ENCODE measurements around the gene MYBPC2.
"Not testable (repeated sequence)": the region's sequence is repeated elsewhere in the genome, so short reads cannot be mapped to it uniquely, and the experiment has no call there.

Gene MYBPC2

DNA sequence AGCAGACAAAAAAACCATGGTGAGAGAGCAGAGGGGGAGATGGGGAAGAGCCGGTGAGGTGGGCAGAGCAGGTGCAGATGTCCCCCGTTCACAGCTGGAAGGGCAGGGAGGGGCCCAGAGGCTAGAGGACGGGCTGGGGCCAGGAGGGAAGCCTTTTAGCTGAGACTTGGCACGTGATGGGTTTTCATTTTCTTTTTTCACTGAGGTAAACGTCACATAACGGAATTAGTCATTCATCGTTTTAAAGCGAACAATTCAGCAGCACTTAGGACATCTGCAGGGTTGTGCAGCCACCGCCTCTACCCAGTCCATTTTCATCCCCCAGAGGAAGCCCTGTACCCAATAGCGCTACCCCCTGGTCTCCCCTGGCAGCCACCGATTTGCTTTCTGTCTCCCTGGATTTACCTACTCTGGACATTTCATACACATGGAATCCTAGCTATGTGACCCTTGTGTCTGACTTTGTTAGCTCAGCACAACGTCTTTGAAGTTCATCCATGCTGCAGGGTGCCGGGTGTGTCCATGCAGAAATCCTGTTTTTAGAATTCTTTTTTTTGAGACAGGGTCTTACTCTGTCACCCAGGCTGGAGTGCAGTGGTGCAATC lies 27.6 kb downstream of the MYBPC2 start:
- FAIRE-seq: no peak

DNA sequence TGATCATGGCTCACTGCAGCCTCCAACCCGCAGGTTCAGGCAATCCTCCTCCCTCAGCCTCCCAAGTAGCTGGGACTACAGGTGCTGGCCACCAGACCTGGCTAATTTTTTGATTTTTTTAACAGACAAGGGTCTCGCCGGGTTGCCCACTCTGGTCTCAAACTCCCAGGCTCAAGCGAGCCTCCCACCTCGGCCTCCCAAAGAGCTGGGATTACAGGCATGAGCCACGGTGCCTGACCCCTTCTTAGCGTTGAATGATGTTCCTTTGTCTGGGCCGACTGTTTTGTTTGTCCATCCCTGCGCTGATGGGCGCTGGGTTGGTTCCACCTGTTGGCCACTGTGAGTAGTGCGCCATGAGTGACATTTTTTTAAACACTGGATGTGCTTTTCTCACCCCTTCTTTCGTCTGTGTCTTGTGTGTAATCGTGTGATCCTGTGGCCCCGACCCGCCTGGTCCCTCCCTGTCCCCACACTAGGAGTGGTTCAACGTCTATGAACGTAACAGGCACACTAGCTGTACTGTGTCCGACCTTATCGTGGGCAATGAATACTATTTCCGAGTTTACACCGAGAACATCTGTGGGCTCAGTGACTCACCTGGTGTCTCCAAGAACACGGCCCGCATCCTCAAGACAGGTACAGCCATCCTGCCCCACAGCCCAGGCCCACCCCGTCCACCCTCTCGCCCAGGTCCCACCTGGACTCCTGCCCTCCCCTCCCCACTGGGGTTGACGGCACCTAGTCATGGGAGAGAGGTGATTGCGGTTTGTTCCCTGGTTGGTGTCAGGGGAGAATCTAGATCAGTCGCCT lies 28.6 kb downstream of the MYBPC2 start:
- peak; percentile 56 for FAIRE-seq

DNA sequence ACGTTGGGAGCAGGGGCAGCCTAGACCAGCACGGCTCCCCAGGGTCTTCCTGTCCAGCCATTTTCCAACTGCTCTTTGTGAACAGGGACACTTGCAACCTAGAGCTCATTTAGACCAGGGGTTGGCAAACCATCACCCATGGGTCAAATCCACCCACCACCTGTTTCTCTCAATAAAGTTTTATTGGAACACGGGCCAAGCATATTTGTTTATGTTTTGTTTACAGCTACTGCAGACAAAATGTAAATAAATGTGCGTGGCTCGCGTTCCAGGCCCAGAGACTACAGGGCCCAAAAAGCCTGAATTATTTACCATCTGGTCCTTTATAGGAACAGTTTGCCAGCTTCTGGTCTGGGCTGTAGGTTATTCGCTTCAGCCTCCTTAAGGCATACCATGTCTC lies 30.3 kb downstream of the MYBPC2 start:
- FAIRE-seq: no peak

DNA sequence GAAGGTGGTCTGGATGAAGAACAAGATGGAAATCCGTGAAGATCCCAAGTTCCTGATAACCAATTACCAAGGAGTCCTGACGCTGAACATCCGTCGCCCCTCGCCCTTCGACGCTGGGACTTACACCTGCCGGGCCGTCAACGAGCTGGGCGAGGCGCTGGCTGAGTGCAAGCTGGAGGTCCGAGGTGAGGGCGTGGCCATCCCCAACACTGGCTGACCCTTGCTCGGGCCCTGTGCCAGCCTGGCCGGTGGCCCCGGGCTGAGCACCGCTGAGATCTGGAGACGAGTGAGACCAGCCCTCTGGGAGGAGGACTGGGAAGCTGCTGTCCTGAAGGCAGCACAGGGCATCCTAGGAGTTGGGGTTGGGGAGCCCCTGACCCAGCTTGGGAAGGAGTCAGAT lies 31.7 kb downstream of the MYBPC2 start:
- no peak for FAIRE-seq

DNA sequence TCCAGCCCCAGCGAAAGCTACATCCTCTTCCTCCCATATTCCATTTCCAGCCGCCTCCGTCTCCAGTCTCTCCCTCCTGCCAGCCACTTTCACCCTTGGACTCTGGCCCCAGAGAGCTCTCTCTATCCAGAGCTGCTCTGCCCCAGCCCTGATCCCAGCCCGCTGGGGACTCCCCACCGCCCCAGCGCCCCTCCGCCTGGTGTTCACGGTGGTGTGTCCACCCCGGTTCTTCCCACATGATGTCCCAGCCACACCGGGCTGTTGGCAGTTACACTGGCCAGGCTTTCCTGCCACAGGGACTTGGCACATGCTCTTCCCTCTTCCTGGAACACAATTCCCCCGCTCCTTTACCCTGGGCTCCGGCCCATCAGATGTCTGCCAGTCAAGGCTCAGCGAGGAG lies 32.3 kb downstream of the MYBPC2 start:
- FAIRE-seq: no peak

DNA sequence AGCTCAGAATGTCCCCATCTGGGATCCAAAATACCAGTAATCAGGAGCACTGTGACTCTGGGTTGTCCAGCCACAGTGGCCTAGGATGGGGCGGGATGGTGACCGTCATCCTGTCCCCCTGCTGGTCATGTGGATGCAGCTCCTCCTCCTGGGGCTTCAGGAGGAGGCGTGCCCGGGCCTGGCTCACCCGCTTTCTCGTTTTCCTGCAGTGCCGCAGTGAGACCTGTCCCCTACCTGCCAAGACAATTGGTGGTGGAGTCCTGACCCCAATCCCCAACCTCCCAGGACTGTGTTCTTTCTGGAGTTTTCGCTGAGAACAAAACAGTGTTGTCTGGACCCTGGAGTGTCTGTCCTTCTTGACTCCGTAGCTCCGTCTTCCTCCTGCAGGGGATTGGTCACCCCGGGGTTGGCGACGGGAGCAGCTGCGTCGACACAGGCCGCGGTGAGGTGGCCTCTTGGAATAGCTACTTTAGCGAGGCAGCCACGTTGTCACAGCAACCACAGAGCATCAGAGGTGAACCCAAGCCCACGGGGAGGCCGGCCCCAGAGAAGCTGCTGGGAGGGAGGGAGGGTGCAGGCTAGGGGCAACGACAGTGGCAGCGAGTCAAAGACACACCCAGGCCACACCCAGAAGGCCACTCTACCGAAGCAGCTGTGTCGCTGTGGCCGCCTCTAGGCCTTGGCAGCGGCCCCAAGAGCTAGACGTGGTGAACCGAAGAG lies 33.5 kb downstream of the MYBPC2 start:
- no peak for FAIRE-seq

DNA sequence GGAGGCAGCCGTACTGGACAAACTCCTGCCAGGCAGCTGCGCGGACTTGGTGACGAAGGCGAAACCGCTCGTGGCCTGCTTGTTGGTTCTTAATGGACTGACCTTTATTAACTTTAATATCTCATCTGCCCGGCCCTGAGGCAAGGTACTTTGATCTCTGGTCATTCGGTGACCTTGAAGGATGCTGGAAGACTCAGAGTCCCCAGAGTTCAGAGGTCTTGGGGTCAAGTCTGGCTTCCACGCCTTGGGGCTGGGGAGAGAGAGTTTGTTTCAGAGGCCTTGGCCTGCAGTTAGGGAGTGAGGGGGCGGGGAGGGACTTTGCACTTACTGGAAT lies 34.0 kb downstream of the MYBPC2 start:
- no peak for FAIRE-seq

DNA sequence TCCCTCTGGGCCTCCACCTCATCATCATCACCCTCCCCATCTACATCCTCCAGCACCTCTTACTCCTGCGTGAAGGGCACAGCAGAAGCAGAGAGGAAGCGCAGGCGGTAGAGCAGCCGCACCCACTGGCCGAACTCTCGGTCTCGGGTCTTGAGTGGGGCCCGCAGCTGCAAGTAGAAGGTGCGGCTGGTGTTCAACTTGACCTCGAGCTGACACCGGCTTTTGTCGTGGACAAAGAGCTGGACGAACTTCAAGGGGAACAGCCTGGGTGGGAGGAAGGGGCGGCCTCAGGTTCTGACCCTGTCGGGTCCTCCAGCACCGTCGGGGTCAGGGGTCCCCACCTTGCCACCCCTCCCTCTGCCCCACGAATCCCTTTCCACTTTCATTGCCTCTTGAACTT lies 34.9 kb downstream of the MYBPC2 start:
- no peak for FAIRE-seq

DNA sequence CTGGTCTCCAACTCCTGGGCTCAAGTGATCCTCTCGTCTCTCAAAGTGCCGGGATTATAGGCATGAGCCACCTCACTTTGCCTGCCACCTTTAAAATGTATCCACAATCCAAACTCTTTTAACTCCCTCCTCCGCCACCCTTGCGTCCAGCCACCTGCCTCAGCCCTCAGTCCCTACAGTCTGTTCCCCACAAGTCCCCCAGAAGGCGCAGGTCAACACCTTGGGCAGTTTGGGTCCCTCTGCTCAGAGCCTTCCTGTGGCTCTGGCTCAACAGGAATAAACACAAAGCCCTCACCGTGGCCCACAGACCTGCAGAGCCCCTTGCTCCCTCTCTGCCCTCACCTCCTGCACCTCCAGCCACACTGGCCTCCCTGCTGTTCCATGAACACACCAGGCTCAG lies 36.1 kb downstream of the MYBPC2 start:
- no peak for FAIRE-seq

DNA sequence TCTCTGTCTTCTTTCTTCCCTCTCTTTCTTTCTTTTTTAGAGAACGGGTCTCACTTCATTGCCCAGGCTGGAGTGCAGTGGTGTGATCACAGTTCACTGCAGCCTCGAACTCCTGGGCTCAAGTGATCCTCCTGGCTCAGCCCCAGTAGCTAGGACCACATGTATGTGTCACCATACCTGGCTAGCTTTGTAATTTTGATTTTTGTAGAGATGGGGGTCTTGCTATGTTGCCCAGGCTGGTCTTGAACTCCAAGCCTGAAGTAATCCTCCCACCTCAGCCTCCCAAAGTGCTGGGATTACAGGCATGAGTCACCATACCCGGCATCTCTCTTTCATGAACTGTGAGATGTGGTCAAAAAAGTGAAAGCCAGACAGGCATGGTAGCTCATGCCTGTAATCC lies 40.6 kb downstream of the MYBPC2 start:
- not testable (repeated sequence) for FAIRE-seq

DNA sequence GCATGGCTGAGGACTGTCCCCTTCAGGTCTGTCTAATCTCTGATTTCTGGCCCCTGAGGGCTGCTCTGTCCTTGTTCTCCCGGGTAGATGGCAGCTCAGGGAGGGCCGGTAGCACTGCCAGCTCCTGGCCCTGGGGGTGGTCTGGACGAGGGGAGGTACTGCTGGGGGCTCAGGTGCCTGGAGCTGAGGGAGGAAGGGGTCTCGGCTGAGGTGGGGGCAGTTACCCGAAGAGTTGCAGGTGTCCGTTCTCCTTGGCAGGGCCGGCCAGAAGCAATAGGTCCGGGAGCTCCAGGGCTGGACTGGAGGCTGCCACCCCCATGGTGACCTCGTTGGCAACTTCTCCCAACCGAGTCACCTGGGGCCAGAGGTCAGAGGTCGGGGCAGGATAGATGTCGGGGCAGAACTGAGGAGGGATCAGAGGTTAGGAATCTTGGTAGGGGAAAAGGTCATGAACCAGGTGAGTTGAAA lies 42.4 kb downstream of the MYBPC2 start:
- no peak for FAIRE-seq

DNA sequence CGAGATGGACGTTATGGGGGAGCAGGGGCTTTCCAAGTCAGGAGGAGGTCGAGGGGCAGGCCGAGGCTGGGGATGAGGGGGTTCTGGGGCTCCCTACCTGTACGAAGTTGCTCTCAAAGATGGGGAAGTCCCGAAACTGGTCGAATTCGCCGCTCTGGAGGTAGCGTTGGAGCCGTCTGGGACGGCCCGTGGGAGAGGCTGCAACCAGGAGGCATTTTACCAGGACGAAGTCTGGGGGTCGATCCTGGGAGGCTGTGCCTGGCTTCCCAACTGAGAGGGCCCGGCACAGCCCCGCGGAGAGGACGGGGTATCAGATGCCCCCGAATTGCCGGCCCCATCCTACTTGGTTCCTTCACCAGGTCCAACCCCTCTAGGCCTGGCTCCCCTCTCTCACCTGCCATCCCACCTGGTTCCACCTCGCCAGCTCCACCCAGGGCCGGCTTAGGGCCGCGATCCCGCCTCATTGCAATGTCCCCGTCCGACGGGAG lies 43.1 kb downstream of the MYBPC2 start:
- no peak for FAIRE-seq

DNA sequence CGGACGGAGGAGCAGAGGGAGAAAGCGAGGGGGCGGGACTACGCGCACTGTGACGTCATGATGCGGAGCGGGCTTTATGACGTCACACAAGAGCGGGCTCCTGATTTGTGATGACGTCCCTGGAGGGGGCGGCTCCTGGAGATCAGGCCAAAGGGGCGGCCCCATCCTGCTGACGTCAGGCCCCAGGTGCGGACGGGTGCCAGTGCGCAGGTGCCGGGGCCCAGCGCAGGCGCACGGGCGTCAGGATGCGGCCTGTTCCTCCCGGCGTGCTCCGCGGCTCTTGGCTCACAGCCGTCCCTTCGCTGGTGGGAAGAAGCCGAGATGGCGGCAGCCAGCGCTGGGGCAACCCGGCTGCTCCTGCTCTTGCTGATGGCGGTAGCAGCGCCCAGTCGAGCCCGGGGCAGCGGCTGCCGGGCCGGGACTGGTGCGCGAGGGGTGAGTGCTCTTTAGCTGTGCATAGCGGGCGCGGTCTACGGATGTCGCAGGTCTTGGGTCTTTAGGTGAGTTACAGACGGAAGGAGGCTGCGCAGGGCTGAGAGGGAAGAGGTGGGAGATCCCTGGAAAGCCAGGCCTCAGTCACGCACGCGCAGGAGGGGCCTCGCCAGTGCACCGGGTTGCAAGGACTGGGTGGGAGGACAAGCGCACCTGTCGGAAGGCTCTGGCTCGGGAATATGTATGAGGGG lies 43.7 kb downstream of the MYBPC2 start, which contains the start of the genes EMC10 and GARIN5A:
EMC10 (plus strand) TSS at position 284 of the 683 bp plus-strand sequence; CDS start at position 322, 38 bp downstream.
GARIN5A (minus strand) TSS at position 625 of the 683 bp plus-strand sequence; CDS start at position 165, 460 bp downstream.
- FAIRE-seq: no peak

DNA sequence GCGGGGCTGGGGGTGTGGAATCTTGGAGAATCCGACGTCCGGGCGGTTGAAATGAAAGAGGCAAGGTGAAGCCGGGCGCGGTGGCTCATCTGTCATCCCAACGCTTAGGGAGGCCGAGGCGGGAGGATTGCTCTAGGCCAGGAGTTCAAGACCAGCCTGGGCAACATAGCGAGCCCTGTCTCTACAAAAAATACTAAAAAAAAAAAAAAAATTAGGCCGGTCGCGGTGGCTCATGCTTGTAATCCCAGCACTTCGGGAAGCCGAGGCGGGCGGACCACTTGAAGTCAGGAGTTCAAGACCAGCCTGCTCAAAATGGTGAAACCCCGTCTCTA lies 44.2 kb downstream of the MYBPC2 start:
- no peak for FAIRE-seq

DNA sequence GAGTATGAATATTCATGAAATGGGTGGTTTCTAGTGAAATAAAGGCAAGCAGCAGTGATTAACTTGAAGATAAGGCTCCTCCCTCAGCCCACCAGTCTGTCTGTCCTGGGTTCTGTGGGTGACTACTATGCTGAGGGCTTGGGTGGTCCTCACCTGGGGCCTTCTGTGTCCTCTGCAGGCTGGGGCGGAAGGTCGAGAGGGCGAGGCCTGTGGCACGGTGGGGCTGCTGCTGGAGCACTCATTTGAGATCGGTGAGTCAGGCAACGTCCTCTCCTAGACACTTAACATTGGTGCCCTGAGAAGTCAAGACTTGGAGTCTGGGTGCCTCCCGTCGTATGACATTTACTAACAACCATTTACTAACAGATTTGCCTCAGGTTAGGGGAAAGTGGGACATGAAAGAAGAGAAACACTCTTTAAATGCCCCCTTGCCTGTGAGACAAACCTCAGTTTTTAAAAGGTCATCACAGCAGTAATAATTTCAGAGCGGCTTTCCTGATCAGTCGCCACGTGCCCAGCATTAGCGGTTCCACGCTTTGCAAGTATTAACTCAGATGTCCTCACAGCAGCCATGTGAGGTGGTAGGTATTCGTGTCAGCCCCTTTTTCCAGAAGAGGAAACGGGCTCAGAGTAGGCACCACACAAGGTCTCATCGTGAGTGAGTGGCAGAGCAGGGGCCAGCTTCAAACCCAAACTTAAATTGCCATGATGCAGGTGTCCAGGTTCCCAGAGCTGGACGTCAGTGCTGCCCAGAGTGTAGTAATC lies 45.2 kb downstream of the MYBPC2 start:
- no peak for FAIRE-seq

DNA sequence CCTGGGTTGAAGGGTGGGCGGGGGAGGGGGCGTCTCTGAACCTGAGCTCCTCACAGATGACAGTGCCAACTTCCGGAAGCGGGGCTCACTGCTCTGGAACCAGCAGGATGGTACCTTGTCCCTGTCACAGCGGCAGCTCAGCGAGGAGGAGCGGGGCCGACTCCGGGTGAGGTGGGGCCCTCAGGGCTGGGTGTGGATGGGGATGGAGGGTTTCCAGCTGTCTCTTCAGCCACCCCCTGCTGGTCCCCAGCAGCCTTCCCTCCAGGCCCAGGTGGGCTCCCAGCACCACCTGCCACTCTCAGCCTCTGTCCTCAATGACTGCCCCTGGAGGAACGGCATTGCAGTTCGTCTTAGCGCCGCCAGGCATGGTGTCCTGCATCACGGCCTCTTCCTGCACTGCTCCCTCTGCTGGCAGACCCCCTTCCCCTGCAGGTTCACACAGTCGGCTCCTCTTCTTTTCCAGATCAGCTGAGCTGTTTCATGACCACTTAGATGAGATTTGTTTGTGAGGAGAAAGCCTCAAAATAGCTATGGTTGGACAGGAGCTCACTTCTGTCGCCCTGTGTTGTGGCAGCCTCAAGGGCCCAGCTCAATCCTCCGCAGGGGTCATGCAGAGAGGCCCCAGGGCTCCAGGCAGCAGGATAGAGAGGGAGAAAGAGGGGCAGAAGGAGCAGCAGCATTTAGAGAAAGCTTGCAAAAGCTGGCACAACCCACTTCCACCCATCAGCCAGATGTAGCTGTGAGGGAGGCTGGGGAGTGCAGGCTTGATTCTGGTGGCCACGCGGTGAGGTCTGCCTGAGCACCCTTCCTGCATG lies 46.4 kb downstream of the MYBPC2 start:
- FAIRE-seq: no peak

DNA sequence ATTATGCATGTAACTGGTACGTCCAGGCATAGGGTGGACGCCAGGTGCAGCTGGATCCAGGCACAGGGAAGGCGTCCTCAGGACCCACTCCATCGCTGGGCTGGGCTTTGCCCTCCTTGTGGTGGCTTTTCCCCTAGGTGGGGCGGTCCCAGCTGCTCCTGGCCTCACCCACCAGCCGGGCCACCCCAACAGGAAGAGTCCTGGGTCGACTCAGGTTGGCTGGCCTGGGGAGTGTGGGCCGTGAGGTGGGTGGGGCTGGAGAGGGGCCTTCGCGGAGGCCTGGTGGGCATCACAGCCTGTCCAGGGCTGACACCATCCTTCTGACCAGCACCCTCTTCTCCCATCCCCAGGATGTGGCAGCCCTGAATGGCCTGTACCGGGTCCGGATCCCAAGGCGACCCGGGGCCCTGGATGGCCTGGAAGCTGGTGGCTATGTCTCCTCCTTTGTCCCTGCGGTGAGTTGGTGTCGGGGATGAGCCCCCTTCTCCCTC lies 47.1 kb downstream of the MYBPC2 start:
- no peak for FAIRE-seq

DNA sequence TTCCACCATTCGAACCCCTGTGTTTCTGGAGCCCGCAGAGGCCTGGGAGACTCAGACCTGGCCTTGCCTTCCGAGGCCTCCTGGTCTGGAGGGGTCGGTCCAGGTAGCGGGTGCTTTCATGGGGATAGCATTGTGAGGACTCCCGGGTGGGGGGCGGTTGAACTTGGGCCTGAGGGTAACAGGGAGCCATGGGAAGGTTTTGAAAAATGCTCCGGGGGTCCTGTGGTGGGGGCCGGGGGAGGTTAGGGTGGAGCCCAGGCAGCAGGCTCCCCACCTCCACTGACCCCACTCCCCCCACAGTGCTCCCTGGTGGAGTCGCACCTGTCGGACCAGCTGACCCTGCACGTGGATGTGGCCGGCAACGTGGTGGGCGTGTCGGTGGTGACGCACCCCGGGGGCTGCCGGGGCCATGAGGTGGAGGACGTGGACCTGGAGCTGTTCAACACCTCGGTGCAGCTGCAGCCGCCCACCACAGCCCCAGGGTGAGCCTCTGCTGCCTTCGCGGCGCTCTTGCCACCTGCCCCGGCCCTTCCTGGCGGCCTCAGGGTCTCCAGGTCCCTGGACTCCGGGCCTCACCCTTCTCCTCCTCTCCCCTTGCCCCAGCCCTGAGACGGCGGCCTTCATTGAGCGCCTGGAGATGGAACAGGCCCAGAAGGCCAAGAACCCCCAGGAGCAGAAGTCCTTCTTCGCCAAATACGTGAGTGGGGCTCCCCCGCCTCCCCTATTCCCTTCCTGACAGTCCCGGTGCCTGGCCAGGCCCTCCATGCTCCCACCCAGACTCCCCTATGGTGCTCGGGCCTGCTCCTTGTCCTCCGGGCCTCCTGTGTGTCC lies 47.8 kb downstream of the MYBPC2 start:
- FAIRE-seq: no peak

DNA sequence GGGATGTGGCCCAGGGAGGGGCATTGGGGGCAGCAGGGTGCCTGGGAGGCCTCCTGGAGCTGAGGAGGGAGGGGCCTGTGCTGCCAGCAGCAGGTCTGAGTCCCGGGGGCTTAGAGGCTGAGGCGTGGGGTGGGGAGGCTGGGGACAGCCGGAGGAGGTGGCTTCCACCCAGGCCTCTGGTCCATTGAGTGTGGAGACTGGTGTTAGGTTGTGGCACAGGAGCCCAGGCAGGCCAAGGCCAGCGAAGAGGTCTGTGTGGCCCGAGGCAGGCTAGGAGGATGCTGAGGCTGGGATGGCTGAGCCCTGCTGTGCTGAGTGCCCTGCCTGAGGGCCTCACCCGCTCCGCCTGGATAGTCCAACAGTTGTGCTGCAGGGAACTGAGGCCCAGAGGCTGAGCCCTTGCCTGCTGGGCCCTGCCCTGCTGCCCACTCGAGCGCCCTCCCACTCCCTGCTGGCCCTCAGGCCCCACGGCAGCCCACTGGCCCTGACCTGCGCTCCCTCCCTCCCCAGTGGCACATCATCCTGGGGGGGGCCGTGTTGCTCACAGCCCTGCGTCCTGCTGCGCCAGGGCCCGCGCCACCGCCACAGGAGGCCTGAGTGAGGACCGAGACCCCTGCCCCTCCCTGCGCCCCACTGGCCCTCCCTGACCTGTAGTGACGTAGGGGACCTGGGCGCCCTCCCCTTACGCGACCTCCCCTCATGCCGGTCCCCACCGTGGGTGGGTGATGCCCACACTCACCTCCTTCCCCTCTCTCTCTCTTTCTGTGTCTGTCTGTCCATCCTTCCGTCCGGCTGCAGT lies 48.9 kb downstream of the MYBPC2 start:
- FAIRE-seq: no peak
